Loucy (cell line): ENCODE measurements around the gene CCL14.

ENCODE experiments used
- EZH2phosphoT487 ChIP-seq: fragments of 200-600 bp; IDR thresholded peaks from 2 replicates; pipeline ENCODE4 v1.6.1; 2018; ENCODE audit warnings: antibody characterized with exemption, mild to moderate bottlenecking, moderate library complexity, borderline replicate concordance
- TF ChIP-seq, protein P1 (sequence below): fragments of 200-600 bp; sonication (generic); conservative IDR thresholded peaks from 2 replicates; pipeline ENCODE4 v1.5.1; 2014; ENCODE audit warnings: mild to moderate bottlenecking, antibody characterized with exemption, low read length

DNA sequence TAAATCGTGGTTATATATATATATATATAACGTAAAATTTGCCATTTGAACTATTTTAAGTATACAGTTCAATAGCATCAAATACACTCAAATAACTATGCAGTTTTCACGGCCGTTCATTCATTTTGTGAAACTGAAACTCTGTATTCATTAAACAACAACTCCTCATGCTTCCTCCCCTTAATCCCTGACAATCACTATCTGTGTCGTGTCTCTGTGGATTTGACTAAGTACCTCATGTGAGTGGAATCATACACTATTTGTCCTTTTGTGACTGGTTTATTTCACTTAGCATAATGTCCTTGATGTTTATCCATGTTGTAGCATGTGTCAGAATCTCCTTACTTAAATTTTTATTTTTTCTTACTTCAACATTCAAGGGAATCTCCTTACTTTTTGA lies 28.4 kb upstream of the CCL14 start:
- TF ChIP-seq, protein P1, sequence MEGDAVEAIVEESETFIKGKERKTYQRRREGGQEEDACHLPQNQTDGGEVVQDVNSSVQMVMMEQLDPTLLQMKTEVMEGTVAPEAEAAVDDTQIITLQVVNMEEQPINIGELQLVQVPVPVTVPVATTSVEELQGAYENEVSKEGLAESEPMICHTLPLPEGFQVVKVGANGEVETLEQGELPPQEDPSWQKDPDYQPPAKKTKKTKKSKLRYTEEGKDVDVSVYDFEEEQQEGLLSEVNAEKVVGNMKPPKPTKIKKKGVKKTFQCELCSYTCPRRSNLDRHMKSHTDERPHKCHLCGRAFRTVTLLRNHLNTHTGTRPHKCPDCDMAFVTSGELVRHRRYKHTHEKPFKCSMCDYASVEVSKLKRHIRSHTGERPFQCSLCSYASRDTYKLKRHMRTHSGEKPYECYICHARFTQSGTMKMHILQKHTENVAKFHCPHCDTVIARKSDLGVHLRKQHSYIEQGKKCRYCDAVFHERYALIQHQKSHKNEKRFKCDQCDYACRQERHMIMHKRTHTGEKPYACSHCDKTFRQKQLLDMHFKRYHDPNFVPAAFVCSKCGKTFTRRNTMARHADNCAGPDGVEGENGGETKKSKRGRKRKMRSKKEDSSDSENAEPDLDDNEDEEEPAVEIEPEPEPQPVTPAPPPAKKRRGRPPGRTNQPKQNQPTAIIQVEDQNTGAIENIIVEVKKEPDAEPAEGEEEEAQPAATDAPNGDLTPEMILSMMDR, result no peak
- no peak for TF ChIP-seq EZH2phosphoT487
